Cardiac muscle cell (in vitro differentiated cells and primary cell): Measurements from ENCODE around the gene APPL2. TPM values are rescaled to one million over a fixed set of nuclear protein-coding genes. Genes with fewer than 3 reads are reported as not detected.

Experiments
- DNase-seq, 2 donors: peaks; one replicate each; pipeline versions ENCODE4 v3.0.0 to v3.0.0-alpha.2; 2010 to 2017; ENCODE audit warnings: low read depth in 1 of 2, low spot score in 1 of 2
- H3K27ac ChIP-seq: fragments of 200-600 bp; sonication (generic); 2 replicates; pipeline ENCODE4 v1.5.1; 2016
- H3K27me3 ChIP-seq: fragments of 200-600 bp; sonication (generic); 2 replicates; pipeline ENCODE4 v1.6.0; 2016; ENCODE audit warnings: control low read depth
- H3K36me3 ChIP-seq: fragments of 200-600 bp; sonication (generic); 2 replicates; pipeline ENCODE4 v1.5.1; 2016; ENCODE audit warnings: control low read depth
- H3K4me1 ChIP-seq: fragments of 200-600 bp; sonication (generic); 2 replicates; pipeline ENCODE4 v1.8.1; 2017; ENCODE audit warnings: low read depth, mild to moderate bottlenecking, mixed run types
- H3K4me3 ChIP-seq: fragments of 200-600 bp; sonication (generic); 2 replicates; pipeline ENCODE4 v1.5.1; 2016; ENCODE audit warnings: mild to moderate bottlenecking
- H3K9me3 ChIP-seq: fragments of 200-600 bp; sonication (generic); 2 replicates; pipeline ENCODE4 v1.5.1; 2017; ENCODE audit warnings: low read depth, mild to moderate bottlenecking, control low read depth
- CTCF ChIP-seq: IDR thresholded peaks from 2 replicates; pipeline ENCODE4 v1.5.1; 2012; ENCODE audit warnings: low read depth, mild to moderate bottlenecking, low read length
- polyA plus RNA-seq: library from polyadenylated mRNA; unstranded; fragments of >200 nt; fragmentation: Nextera tagmentation; extraction: Ambion mirVana; gene quantifications from 2 replicates; pipeline ENCODE4 v1.2.1, GENCODE V29; 2016
- total RNA-seq: library from RNA; depleted of rRNA; stranded (reverse); fragments of >200 nt; gene quantifications from 2 replicates; pipeline ENCODE4 v1.2.3, GENCODE V29; 2016

The APPL2 gene
- total and polyA plus RNA-seq, 2 experiments from 2014 or later: 13.2 to 24.7 TPM

- Histone ChIP-seq H3K4me3 (no peak overlapping the region), H3K36me3 (peaks cover 45% of the 10 kb centered on the region), H3K27me3 (no peaks in the 10 kb centered on the region), H3K27ac (no peak overlapping the region), H3K4me1 (peaks cover 1% of the 10 kb centered on the region), H3K9me3 (no peaks in the 10 kb centered on the region)
- no peak for DNase-seq
- TF ChIP-seq CTCF: no peak
Measured at GRCh38 chr12:105166736-105167135, 69.2 kb downstream of the APPL2 start.

- H3K36me3 ChIP-seq: peaks cover 47% of the 10 kb centered on the region
- H3K4me3 ChIP-seq: no peak overlapping the region
- no peak for TF ChIP-seq CTCF
Measured at GRCh38 chr12:105164068-105164467, 71.9 kb downstream of the APPL2 start.

GRCh38 chr12:105162174-105162573 is 73.8 kb downstream of the APPL2 start:
- Histone ChIP-seq H3K27ac (no peak overlapping the region), H3K27me3 (no peaks in the 10 kb centered on the region), H3K9me3 (no peaks in the 10 kb centered on the region), H3K36me3 (peaks cover 43% of the 10 kb centered on the region), H3K4me1 (no peaks in the 10 kb centered on the region), H3K4me3 (no peak overlapping the region)
- TF ChIP-seq CTCF: no peak
- no peak for DNase-seq

More at GRCh38 chr12:105164068-105164467, 71.9 kb downstream of the APPL2 start:
- Histone ChIP-seq H3K9me3 (no peaks in the 10 kb centered on the region), H3K4me1 (no peaks in the 10 kb centered on the region), H3K27me3 (no peaks in the 10 kb centered on the region), H3K27ac (no peak overlapping the region)
- peak in 1 of 2 donors; percentile 7 for DNase-seq

GRCh38 chr12:105158876-105159275 is 77.1 kb downstream of the APPL2 start:
- Histone ChIP-seq H3K36me3 (peaks cover 38% of the 10 kb centered on the region), H3K27ac (no peak overlapping the region), H3K4me3 (no peak overlapping the region), H3K27me3 (no peaks in the 10 kb centered on the region), H3K4me1 (no peaks in the 10 kb centered on the region), H3K9me3 (no peaks in the 10 kb centered on the region)
- no peak for DNase-seq
- no peak for TF ChIP-seq CTCF

- DNase-seq: no peak
- no peak for TF ChIP-seq CTCF
- Histone ChIP-seq H3K27ac (no peak overlapping the region), H3K9me3 (no peaks in the 10 kb centered on the region), H3K4me1 (no peaks in the 10 kb centered on the region), H3K36me3 (peaks cover 46% of the 10 kb centered on the region), H3K27me3 (no peaks in the 10 kb centered on the region), H3K4me3 (no peak overlapping the region)
Measured at GRCh38 chr12:105157606-105158005, 78.4 kb downstream of the APPL2 start.

- H3K27me3 ChIP-seq: no peaks in the 10 kb centered on the region
- H3K4me3 ChIP-seq: no peak overlapping the region
- DNase-seq: no peak
- H3K36me3 ChIP-seq: peaks cover 53% of the 10 kb centered on the region
- TF ChIP-seq CTCF: no peak
- H3K27ac ChIP-seq: no peak overlapping the region
- no peaks in the 10 kb centered on the region for H3K9me3 ChIP-seq
- H3K4me1 ChIP-seq: no peaks in the 10 kb centered on the region
Measured at GRCh38 chr12:105156260-105156659, 79.7 kb downstream of the APPL2 start.
